ENCODE measurements around the gene KLHDC10.

DNA sequence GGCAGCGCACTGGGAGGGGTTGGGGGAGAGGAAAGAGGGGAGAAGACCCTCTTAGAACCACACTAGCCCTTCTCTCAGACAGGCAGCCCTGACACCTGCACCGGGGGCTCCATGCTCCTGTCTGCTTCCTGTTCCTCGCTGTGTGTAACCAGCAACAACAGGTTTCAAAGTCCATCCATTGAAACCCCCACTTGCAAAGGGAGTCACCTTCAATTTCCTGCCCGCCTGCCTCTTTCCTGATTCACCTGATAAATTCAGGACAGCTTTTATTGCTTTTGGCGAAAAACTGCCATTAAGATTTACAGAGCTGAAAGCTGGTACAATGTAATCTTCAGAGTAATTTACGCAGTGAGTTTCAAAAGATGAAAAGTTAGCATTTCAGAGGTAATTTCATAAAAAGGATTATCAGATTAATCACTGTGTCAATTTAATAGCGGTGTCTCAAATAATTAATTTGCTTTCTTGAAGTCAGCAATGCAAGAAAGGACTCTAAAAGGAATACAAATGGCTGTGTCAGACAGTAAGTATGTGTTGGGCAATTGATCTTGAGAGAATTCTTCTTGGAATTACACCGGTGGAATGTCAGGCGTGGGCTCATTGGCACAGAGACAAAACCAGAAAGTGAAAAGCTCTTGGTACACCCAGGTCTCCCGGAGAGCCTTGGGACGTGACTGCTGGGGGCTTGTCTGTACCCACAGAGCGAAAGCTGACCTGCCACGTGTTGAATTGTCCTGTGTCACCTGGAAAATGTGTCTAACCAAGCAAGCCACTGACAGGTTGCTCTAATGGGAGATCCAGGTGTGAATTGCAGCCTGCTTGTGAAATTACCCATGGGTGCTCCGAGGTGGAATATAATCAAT is 74.2 kb downstream of the KLHDC10 start:
- TF ChIP-seq, protein P1, sequence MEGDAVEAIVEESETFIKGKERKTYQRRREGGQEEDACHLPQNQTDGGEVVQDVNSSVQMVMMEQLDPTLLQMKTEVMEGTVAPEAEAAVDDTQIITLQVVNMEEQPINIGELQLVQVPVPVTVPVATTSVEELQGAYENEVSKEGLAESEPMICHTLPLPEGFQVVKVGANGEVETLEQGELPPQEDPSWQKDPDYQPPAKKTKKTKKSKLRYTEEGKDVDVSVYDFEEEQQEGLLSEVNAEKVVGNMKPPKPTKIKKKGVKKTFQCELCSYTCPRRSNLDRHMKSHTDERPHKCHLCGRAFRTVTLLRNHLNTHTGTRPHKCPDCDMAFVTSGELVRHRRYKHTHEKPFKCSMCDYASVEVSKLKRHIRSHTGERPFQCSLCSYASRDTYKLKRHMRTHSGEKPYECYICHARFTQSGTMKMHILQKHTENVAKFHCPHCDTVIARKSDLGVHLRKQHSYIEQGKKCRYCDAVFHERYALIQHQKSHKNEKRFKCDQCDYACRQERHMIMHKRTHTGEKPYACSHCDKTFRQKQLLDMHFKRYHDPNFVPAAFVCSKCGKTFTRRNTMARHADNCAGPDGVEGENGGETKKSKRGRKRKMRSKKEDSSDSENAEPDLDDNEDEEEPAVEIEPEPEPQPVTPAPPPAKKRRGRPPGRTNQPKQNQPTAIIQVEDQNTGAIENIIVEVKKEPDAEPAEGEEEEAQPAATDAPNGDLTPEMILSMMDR (IDR thresholded peaks at IDR 0.05): no peak
- TF ChIP-seq EZH2 (IDR thresholded peaks at IDR 0.05) (no peak), EZH2phosphoT487 (IDR thresholded peaks at IDR 0.05) (no peak)
